ENCODE measurements around the gene C1orf116.

Gene C1orf116

DNA sequence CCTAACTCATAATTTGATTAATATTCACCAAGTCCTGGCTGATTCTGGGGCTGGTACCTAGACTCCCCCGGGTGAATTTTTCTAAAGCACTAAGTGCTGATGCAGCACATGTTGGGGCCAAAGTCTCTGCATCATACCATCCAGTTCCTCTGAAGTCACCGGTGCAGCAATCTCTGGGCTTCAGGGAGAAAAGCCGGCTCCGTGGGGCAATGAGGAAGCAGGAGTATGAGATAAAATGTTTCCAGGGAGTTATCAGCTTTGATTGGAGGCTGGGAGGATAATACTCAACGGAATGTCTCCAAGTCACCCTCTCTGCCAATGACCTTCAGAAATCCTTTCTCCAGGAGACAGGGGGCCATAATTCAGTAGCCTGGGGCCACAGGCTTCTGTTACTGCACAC is 63.5 kb downstream of the C1orf116 start:
- peaks cover 46% of the 10 kb centered on the region for H3K27me3 Mint-ChIP-seq
- H3K4me3 Mint-ChIP-seq = no peak overlapping the region
- H3K9me3 Mint-ChIP-seq = no peaks in the 10 kb centered on the region
- intact Hi-C loops (cut with micrococcal nuclease) = no loop called here
- H3K4me1 Mint-ChIP-seq (ENCODE audit: low read depth) = peaks cover 51% of the 10 kb centered on the region
- no peaks in the 10 kb centered on the region for H3K36me3 Mint-ChIP-seq (ENCODE audit: low read depth)
- peak overlapping the region; percentile 75 for H3K27ac Mint-ChIP-seq

Data from dendritic cell treated with granulocyte-macrophage colony-stimulating factor and Interleukin-4, amounts not matched to agents 40 ng/mL and 50 ng/mL, for 4 days (primary cell).